ENCODE measurements around the gene ZNF335. TPM values are rescaled to one million over a fixed set of nuclear protein-coding genes. Genes with fewer than 3 reads are reported as not detected.

ZNF335 gene
- total RNA-seq, 1 donor from 2014 or later: 17.1 TPM

DNA sequence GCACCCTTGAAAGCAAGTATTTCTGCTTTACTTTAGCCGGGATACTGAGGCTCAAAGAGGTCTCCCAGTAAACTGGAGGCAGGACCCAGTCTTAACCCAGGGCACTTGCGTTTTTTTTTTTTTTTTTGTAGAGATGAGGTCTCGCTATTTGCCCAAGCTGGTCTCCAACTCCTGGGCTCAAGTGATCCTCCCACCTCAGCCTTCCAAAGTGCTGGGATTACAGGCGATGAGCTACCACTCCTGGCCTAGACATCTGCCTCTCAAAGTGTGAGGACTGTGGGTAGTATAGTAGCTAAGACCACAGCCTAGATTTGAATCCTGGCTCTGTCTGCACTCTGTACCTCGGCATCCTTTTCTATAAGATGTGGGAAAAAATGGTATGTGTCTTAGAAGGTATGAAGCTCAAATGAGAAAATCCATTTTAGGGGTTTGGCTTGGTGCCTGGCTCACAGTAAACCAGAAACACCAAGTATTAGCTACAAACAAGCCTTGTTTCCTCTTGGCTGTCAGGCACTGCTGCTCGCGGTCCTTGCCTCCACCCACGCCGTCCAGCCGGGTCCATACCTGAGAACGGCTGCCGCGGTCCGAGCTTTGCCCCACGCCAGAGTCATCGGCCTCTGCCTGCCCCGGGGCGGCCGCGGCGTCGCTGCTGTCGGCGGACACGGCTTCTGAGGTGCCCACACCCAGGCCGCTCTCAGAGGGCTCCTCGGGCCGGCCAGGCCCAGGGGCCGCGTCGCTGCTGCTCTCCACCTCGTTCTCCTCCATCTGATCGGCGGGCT is 1.2 kb downstream of the ZNF335 start:
- peak; percentile 67 for DNase-seq (ENCODE audit: low spot score)

DNA sequence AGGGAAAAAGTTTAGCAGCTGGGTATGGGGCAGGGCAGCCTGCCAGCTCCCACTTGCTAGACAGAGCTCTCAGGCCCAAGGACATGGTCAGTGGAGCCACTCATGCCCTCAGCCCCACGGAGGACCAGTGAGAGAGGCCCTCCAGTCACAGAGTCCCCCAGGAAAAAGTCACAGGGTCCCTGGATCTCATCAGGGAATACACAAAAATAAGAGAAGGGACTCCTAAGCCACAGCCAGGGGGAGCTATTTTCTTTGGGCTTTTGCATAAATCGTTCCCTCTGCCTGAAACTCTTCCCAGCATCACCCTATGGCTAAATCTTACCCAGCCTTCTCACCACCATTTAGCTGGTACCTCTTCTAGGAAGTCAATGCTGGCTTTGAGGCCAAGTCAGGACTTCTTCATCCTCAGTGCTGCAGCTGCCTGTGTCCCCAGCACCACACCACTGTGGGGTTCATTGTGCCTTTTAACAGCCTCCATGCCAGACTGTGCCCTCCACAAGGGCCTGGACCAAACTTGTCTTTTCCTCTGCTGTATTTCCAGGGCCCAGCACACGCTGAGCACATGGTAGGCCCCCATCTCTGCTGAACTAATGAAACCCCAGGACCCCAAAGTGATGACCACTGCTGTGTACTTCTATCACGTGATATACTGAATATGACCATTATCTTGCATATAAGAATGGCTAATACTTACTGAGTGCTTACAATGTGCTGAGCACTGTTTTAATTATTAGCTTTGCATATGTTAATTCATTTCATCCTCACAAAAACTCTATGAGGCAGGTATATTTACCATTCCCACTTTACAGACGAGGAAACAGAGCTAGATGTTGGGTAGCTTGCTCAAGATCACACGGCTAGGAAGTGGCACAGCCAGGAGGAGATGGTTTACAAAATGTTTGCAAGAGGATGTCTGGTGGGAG is 2.0 kb downstream of the ZNF335 start:
- DNase-seq (ENCODE audit: low spot score): peak; percentile 55

DNA sequence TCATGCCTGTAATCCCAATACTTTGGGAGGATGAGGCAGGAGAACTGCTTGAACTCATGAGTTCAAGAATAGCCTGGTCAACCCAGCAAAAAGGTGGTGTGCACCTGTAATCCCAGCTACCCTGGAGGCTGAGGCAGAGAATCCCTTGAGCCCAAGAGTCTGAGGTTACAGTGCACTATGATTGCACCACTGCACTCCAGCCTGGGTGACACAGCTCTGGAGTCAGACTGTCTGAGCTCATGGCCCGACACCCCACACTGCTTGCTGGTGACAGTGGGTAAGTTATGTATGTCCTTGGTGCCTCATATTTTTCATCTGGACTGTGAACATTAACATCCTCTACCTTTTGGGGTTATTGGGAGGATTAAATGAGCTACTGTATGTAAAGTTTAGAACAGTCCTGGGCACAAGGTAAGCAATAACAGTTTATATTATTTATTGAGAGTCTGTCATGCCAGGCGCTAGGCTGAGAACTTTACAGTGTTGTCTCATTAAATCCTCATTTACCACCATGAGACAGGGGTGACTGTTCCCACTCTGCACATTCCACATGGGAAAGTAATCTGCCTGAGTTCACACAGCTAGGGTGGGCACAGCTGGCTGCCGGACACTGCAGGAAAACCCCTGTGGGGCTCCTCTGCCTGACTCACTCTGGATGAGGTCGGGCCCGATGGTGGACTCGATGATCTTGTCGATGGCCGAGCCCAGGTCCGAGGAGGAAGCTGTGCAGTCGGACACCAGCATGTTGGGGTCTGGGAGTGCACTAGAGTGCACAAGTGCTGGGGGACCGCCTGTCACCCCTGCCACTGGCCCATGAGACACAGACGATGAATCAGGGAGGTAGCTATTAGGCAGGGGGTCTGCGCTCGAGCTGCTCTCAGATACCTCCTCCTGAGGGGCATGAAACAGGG is 2.9 kb downstream of the ZNF335 start:
- peak; percentile 87 for DNase-seq (ENCODE audit: low spot score)

DNA sequence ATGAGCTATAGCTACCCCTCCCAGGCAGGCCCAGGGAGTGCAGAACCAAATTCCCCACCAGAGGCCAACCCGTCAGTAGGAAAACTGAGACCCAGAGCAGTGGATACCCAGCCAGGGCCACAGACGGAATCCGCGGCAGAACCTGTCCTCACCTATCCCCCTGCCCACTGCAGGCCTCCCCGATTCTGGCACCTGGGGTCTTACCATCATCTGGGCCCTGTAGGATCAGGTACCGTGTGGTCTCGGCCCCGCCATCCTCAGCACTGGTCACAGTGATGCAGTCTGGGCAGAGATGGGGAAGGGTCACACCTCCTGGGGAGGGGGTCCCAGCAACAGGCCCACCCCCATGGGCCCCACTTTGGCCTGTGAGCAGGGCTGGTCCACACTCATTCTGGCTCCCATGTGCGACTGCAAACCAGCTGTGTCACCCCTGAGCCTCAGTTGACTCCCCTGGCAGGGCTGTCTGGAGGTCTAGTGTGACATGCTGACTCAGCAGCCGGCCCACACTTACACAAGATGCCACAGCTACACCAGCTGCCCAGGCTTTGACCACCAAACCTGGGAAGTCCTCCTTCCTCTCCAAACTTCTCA is 3.8 kb downstream of the ZNF335 start:
- DNase-seq (ENCODE audit: low spot score): peak; percentile 85

DNA sequence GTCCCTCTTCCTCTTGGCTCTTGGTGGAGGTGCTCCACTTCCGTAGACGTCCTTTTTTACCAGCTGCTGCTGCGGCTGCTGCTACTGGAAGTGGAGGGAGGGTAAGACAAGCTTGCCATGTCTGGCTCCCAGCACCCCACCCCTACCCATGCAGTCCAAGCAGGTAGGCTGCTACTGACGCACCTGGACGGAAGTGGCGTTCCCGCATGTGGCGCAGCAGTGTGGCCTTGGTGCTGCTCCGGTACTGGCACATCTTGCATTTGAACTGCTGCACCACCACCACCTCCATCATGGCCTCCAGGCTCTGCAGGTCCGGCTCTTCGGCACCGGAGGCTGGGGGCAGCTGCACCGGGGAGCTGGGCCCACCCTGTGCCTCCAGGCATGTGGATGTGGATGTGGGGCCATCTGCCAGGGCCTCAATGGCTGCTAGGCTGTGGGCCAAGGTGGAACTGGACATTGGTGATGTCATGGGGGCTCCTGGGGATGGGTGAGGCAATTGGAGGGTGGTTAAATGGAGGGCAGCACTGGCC is 4.4 kb downstream of the ZNF335 start:
- DNase-seq (ENCODE audit: low spot score): peak; percentile 71

DNA sequence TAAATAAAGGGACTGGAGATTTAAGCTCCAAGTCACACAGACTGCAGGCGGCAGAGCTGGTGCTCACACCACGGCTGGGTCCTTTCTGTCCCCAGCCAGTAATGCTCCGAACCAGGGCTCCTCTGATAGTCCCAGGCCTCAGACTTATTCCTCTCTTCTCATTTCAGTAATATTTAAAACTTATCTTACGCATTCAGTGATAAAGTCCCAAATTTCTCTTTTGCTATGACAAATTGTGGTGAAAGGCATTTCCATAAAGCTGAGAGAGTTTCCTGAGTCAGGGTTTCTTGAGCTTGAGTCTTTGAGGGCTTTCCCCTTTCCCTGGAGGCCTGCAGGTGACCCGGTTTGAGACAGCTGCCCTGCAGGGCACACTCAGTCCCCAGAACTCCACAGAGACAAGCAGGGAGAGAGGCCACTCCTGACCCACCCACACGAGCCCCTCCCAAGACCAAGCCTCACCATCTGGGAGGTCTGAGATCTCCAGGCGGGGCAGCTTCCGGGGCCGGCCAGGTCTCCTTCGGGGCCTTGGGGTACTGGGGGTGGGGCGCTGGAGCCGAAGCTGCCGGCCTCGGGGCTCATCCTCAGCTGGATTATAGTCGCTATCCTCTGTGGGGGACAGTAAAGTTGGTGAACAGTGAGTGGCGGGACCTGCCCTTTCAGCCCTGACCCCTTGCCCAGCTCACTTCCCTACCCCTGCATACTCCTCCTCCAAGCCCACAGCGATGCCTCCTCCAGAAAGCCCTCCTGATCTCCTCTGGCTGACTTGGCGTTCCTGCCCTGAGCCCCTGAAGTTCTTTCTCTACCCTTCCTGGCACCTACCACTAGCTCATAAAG is 6.6 kb downstream of the ZNF335 start:
- DNase-seq (ENCODE audit: low spot score): peak; percentile 82

DNA sequence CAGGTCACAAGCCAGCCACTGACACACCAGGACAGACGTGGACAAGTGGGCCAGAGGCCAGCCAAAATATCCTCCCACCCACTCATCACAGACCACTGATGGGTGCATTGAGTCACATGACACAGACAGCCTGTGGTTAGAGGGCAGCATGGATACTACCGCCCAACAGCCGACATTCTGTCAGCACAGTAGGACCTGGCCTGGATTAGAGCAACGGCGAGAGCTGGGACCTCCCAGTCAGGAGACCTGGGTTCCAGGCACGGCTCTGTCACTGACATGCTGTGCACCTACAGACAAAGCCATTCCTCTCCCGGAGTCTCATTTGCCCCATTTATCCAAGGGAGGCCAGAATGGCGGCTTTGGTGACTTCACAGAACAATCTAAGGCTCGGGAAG is 8.0 kb downstream of the ZNF335 start:
- no peak for DNase-seq (ENCODE audit: low spot score)

DNA sequence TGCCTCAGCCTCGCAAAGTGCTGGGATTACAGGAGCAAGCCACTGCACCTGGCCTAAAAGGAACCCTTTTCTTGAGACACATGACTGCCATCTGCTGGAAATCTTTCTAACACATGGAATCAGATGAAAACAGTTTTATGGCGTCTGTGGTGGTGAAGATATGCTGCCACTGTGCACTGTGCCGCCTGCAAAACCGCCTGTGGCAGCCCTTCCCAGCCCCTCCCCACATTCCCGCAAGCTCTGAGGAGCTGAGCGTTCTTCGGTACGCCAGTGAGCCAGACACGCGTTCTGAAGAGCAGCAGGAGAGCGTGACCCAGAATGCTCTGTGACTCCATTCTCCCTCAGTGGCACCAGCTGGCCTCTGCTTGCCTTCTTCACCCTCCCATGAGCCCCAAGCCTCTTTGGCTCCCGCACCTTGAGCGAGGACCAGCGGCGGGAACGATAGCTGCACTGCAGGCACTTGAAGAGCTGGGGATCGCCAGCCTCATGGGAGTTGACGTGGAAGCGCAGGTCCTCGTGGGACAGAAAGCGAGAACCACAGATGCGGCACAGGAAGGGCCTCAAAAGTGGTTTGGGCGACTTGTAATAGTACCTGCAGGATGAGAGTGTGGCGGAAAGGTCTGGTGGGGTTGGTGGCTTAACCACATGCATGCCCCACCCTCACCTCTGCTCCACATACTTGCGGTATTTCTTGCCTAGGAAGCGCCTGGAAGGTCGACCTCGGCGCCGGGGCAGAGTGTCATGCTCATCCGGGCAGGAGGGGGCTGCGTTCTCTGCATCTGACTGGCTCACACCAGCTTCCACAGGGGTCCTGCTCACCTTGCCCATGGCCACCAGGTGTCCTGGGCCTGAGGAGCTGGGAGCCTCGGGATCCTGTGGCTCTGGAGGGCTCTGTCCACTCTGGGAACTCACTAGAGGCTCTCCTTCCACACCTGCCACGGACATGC is 8.7 kb downstream of the ZNF335 start:
- peak; percentile 76 for DNase-seq (ENCODE audit: low spot score)

DNA sequence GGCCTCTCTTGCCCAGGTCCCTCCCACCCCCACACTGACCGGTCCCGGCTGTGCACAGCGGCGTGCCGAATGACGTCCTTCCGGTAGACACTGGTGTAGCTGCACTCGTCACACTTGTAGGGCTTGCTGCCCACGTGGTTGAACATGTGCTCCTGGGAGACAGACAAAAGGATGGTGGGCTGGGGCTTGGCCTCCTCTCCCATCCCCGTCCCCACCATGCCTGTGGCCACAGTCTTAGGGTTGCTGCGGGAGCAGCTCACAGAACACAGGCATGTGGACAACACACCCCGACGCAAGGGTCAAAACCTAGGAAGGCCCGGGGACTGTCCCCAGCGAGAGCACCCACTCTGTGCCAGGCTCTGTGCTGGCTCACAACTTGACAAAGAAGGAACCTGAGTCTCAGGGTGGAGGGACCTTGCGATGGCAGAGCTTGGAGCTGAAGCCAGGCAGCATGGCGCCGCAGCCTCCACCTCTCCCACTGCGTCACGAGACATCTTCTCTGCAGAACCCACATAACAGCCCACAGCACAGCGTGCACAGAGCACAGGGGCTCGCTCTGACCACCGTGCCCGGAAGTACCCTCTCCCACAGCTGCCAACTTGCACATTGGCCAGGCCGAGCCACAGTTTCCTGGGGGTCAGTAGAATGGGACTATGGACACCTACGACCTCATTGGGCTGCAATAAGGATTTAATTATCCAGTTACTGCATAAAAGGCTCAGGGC is 9.8 kb downstream of the ZNF335 start:
- peak; percentile 78 for DNase-seq (ENCODE audit: low spot score)

DNA sequence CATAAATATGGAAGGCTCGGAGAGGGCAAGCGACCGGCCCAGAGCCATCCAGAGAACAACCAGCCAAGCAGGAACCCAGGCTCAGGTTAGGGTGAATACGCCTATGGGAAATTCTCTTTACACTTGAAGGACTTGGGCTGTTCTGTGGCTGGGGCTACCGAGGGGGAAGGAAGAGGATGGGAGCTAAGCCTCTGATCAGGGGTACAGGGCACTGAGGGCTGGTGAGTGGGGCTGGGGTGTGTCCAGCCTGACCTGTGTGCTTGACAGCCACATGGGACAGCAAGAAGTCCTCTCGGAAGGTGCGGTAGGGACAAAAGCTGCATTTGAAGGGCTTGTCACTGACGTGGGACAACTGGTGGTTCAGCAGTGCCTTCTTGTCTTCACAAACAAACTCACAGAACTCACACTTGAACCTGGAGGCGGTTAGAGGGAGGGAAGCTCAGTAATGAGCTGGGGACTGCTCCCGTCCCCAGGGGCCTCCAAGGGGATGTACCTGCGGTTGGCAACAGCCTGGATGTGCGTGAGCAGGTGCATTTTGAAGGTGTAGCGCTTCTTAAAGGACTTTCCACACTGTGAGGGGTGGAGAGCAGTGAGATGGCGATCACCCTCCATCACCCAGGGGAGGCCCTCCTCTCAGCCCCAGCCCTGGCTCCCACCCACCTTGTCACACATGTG is 11.9 kb downstream of the ZNF335 start:
- DNase-seq (ENCODE audit: low spot score): peak; percentile 64

DNA sequence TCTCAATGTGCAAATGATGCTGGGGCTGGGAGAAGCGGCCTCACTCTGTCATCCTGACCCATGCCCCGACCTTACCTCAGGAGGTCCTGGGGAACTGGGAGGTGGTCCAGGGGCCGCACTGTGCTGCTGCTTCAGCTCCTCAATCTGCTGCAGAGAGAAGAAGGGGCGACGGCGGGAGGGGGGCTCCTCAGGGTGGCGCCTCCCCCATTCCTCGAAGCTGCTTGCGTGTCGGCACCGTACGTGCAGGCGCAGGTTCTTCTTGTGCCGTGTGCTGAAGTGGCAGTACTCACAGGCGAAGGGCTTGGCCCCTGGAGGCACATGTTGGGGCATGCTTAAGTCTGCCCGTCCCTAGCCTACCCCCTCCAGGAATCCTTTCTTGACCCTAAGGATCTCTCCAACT is 12.9 kb downstream of the ZNF335 start:
- peak; percentile 73 for DNase-seq (ENCODE audit: low spot score)

DNA sequence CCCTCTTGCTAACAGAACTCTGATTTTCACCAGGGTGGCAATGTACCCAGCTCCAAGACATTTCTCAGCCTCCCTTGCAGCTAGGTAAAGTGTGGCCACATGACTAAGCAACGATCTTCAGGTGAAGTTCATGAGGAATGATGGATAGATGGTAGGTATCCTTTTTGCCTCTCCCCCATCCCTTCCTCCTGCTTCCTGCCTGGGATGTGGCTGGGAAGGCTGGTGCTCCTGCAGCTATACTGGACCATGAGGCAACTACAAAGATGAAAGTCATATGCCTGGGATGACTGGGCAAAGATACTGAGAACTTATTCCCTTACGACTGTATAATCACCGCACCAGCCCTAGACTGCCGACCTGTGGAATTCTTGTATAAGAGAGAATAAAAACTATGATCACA is 13.4 kb downstream of the ZNF335 start:
- DNase-seq (ENCODE audit: low spot score): peak; percentile 28

DNA sequence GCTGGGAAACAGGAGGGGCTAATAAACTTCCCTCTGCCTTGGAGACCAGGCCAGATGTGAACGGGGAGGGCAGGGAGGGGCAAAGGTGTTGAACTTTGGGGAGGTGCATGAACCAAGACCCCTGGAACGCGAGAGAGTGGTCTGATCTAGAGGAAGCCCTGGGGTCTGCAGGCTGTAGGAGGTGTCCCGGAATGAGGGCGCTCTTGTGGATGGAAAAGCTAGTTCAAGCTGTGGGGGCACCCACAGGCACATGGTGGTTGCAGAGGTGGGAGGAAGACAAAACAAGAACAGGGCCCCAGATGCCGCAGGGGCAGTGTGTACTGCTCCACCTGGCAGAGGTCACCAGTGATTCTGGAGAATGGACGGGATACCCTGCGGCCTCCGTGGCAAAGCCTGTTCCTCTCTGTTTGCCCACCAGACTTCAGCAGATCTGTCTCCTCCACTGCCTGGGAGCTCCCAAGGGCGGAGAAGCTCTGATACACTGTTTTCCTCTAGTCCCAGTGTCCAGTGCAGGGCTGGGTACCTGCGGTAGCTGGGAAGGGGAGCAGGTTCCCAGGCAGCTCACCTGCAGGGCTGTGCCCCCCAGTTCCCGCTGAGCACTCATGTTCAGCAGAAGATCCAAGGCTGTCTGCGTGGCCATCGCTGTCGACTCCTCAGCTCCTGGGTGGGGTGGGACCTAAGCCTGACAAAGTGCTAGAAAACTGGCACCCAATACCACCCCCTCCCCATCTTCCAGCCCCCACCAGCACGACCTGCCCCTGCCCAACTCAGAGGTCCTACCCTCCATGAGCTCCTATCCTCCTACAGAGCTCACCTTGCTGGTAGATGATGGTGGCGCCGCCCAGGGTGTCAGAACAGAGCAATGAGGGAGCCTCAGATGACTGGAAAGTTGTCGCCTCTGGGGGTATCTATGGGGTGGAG is 14.7 kb downstream of the ZNF335 start:
- DNase-seq (ENCODE audit: low spot score): peak; percentile 71

DNA sequence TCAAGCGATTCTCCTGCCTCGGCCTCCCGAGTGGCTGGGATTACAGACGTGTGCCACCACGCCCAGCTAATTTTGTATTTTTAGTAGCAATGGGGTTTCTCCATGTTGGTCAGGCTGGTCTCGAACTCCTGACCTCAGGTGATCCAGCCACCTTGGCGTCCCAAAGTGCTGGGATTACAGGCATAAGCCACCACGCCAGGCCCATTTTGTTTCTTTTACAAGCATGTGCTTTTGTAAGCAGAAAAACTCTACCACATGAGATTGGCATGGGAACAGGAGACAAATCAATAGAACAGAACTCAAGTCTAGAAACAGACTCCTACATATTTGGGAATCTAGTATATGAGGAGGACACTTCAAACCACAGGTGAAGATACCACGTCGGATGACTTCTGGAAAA is 15.7 kb downstream of the ZNF335 start:
- DNase-seq (ENCODE audit: low spot score): peak; percentile 53

DNA sequence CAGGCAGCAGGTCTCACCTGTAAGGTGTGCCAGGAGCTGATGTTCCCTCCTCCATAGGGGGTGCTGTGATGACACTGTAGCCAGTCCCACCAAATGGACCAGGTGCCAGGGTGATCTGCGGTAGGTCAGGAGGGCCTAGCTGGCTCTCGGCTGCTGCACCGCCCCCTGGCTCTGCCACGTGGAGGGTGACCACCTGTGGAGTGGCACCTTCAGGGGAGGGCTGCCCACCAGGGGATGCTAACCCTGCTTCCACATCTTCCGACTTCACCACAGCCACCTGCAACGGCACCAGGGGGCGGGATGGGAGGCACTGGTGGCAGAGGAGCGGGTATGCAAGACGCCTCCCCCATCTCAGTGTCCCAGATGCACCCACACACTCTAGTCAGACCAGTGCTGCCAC is 18.3 kb downstream of the ZNF335 start:
- DNase-seq (ENCODE audit: low spot score): no peak

DNA sequence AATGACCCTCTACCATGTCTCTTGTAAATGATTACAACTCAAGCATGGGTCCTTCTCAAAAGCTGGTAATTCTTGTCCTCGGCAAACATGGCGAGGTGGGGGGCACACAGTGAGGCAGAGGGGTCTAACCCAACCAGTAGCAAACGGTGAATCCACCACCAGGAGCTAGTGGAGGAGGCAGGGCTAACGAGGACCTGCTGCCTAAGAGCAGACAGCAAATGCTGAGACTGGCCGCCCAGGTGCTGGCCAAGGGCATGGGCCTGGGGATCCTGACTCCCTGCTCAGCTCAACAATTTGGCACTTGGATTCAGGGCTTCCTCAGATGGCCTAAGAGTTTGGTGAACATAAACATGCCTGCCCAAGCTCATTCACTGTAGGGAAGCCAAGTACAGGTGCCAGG is 19.1 kb downstream of the ZNF335 start:
- DNase-seq (ENCODE audit: low spot score): no peak
